Psoas muscle (tissue), 8 donors: Measurements from ENCODE around the gene COPZ2. TPM values are rescaled to one million over a fixed set of nuclear protein-coding genes. Genes with fewer than 3 reads are reported as not detected.

Source experiments
- ATAC-seq, 4 donors: fragments of 200-7000 bp; cut with Tn5 transposase; one replicate each; pipeline ENCODE4 v1.9.1; 2020; ENCODE audit warnings: moderate library complexity in 3 of 4, mild to moderate bottlenecking in 2 of 4
- DNase-seq, 2 donors: peaks; one replicate each; pipeline ENCODE4 v3.0.0-alpha.2; 2020
- H3K27ac ChIP-seq: fragments of 200-600 bp; one replicate; pipeline ENCODE4 v1.8.0; 2022
- H3K27me3 ChIP-seq, 3 donors: fragments of 200-600 bp in 1 of 3; one replicate each; pipeline versions ENCODE4 v1.6.1 to v1.8.0; 2013 to 2022; ENCODE audit warnings: low read length in 2 of 3, mild to moderate bottlenecking in 2 of 3, moderate library complexity in 1 of 3; ENCODE audit not compliant: insufficient read depth in 3 of 3
- H3K36me3 ChIP-seq, 2 donors: fragments of 200-600 bp in 1 of 2; one replicate each; pipeline versions ENCODE4 v1.6.1 to v1.8.0; 2013 to 2022; ENCODE audit warnings: low read depth in 1 of 2, mild to moderate bottlenecking in 1 of 2, moderate library complexity in 1 of 2; ENCODE audit not compliant: insufficient read depth in 1 of 2
- H3K4me1 ChIP-seq: fragments of 200-600 bp; one replicate; pipeline ENCODE4 v1.8.0; 2022
- H3K4me3 ChIP-seq: fragments of 200-600 bp; one replicate; pipeline ENCODE4 v1.8.0; 2022; ENCODE audit warnings: mild to moderate bottlenecking
- H3K9me3 ChIP-seq: fragments of 200-600 bp; one replicate; pipeline ENCODE4 v1.8.0; 2022
- CTCF ChIP-seq: fragments of 200-600 bp; IDR thresholded peaks from one replicate; pipeline ENCODE4 v1.8.0; 2022; ENCODE audit warnings: antibody characterized with exemption
- WGBS, 3 donors: extraction: QIAGEN DNeasy Blood & Tissue Kit; methylation state at CpG; one replicate each; pipeline versions ENCODE4 v1.1.6 to v1.1.7; 2013; 5-methylcytosine and 5-hydroxymethylcytosine counted together
- intact Hi-C, 2 donors: fragments of 100-400 bp; cut with DNase I; formaldehyde crosslinking; loops; one replicate each; pipeline versions ENCODE4 v1.11.0 to v1.14.2; 2022
- polyA plus RNA-seq, 3 donors: library from polyadenylated mRNA; stranded (reverse); fragments of 200-250 nt; gene quantifications; one replicate each; pipeline ENCODE4 v1.2.3, GENCODE V29; 2013
- total RNA-seq, 4 donors: library from RNA; stranded (reverse); fragmentation: NEBNext Ultra II Directional in 2 of 4; extraction: Animal tissue kit (Norgen Biotek cat#: 25700) in 2 of 4; gene quantifications; one replicate each; pipeline versions ENCODE4 v1.2.1 to v1.2.4, GENCODE V29; 2021 to 2023
- donor health status: healthy with polysubstance abuse.
- donor health status: DM: no; HTN: no; CAD: no; lungs with moderate emphysema.
- donor health status: Bipolar disorder and iron deficiency.
- donor health status: healthy.
- donor health status: DM: yes; HTN: yes; CAD: no.
- donor health status: DM: no; HTN: no; CAD: no.
- donor health status: DM: no; HTN: no; CAD: no.
- donor health status: DM: yes; HTN: yes; CAD: no.

COPZ2 gene
- total and polyA plus RNA-seq, 7 donors: 16.8 to 130 (median 56.4) TPM

- Histone ChIP-seq H3K4me1 (peaks cover 41% of the 10 kb centered on the region), H3K27ac (peak overlapping the region; percentile 97), H3K36me3 (peaks cover 0 to 17% of the 10 kb centered on the region in 2 donors), H3K4me3 (peak overlapping the region; percentile 87), H3K27me3 (no peaks in the 10 kb centered on the region), H3K9me3 (no peaks in the 10 kb centered on the region)
- DNase-seq: no peak
- ATAC-seq: no peak
- intact Hi-C loops: no loop called here
- 8 to 9% (median 9%) methylated on average over 26 of the region's 26 CpGs for WGBS, 3 donors
- TF ChIP-seq CTCF: no peak
Observed at GRCh38 chr17:48047113-48047740, 9.6 kb upstream of the COPZ2 start.

- TF ChIP-seq CTCF: no peak
- Histone ChIP-seq H3K9me3 (no peaks in the 10 kb centered on the region), H3K27ac (peak overlapping the region; percentile 97), H3K27me3 (no peaks in the 10 kb centered on the region), H3K4me3 (peak overlapping the region; percentile 87), H3K4me1 (peaks cover 37% of the 10 kb centered on the region), H3K36me3 (peaks cover 0 to 10% of the 10 kb centered on the region in 2 donors)
- 84 to 93% (median 86%) methylated on average over 7 of the region's 7 CpGs for WGBS, 3 donors
- DNase-seq: no peak
- intact Hi-C loops: no loop called here
- no peak for ATAC-seq
Observed at GRCh38 chr17:48046296-48046695, 8.7 kb upstream of the COPZ2 start.

GRCh38 chr17:48045316-48046001 lies 7.9 kb upstream of the COPZ2 start:
- Histone ChIP-seq H3K27ac (peak overlapping the region; percentile 97), H3K4me1 (peaks cover 29% of the 10 kb centered on the region), H3K36me3 (peaks cover 0 to 2% of the 10 kb centered on the region in 2 donors), H3K27me3 (no peaks in the 10 kb centered on the region), H3K9me3 (no peaks in the 10 kb centered on the region), H3K4me3 (peak overlapping the region; percentile 87)
- DNase-seq (peak in 1 of 2 donors; percentile 76), ATAC-seq (peak; percentile 55 to 67 (median 58))
- WGBS, 3 donors: 9 to 27% (median 19%) methylated on average over 8 of the region's 8 CpGs
- no peak for TF ChIP-seq CTCF
- intact Hi-C loops: no loop called here

GRCh38 chr17:48044851-48045250 lies 7.3 kb upstream of the COPZ2 start:
- no peak for TF ChIP-seq CTCF
- peak overlapping the region; percentile 97 for H3K27ac ChIP-seq
- WGBS, 3 donors: 73 to 80% (median 79%) methylated on average over 4 of the region's 4 CpGs
- H3K4me3 ChIP-seq: peak overlapping the region; percentile 15
- ATAC-seq: no peak
- H3K27me3 ChIP-seq: no peaks in the 10 kb centered on the region
- intact Hi-C loops: no loop called here
- no peaks in the 10 kb centered on the region for H3K9me3 ChIP-seq
- no peak for DNase-seq
- no peaks in the 10 kb centered on the region for H3K36me3 ChIP-seq
- peaks cover 23% of the 10 kb centered on the region for H3K4me1 ChIP-seq
